ENCODE measurements around the gene ARHGEF16.

Gene ARHGEF16

GRCh38 chr1:3502641-3503524 lies 48.4 kb downstream of the ARHGEF16 start:
- TF ChIP-seq KLF1 (tag by site-specific recombination; IDR thresholded peaks at IDR 0.05) (peak; percentile 35), ZIC2 (tag by site-specific recombination; IDR thresholded peaks at IDR 0.05) (peak; percentile 40; the same call in 1 of the 2 replicates), ZFHX2 (tag by site-specific recombination; conservative IDR thresholded peaks at IDR 0.05) (no peak), ZBTB20 (tag by site-specific recombination; IDR thresholded peaks at IDR 0.05) (no peak)
- TF ChIP-seq, protein P1, sequence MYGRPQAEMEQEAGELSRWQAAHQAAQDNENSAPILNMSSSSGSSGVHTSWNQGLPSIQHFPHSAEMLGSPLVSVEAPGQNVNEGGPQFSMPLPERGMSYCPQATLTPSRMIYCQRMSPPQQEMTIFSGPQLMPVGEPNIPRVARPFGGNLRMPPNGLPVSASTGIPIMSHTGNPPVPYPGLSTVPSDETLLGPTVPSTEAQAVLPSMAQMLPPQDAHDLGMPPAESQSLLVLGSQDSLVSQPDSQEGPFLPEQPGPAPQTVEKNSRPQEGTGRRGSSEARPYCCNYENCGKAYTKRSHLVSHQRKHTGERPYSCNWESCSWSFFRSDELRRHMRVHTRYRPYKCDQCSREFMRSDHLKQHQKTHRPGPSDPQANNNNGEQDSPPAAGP (tag by site-specific recombination; IDR thresholded peaks at IDR 0.05), result peak; percentile 78; the same call in 1 of the 2 replicates
- ChIA-PET POLR2A (interaction anchor here (0.6 kb wide), 1 partner anchor 411 kb away, joined by 7 read pairs; no protein-coding TSS in a partner anchor), CTCF (interaction anchor here (0.6 to 1.2 kb wide), 3 partner anchors 16 to 117 kb away, joined by 3 read pairs; no protein-coding TSS in a partner anchor)
- H3K36me3 ChIP-seq (ENCODE audit: control insufficient read depth in 2 of 2, insufficient read depth in 1 of 2, low read length in 2 of 2), result no peaks in the 10 kb centered on the region
- no peaks in the 10 kb centered on the region for H3K9me3 ChIP-seq (ENCODE audit: control insufficient read depth, insufficient read depth, low read depth, low read length)
- H3K27ac ChIP-seq (ENCODE audit: extremely low read depth, low read depth, low read length), result no peak overlapping the region
- H3K4me3 ChIP-seq (ENCODE audit: low read depth, low read length), result no peak overlapping the region
- no peaks in the 10 kb centered on the region for H3K4me1 ChIP-seq (ENCODE audit: control insufficient read depth, insufficient read depth, low read length)

- H3K36me3 ChIP-seq (ENCODE audit: control insufficient read depth in 2 of 2, insufficient read depth in 1 of 2, low read length in 2 of 2), result no peaks in the 10 kb centered on the region
- no peaks in the 10 kb centered on the region for H3K4me1 ChIP-seq (ENCODE audit: control insufficient read depth, insufficient read depth, low read length)
- ChIA-PET CTCF (interaction anchor here (0.5 to 1.2 kb wide), 3 partner anchors 15 to 117 kb away, joined by 3 read pairs; no protein-coding TSS in a partner anchor), POLR2A (no interaction called here)
- TF ChIP-seq ZFP69B (tag by site-specific recombination; IDR thresholded peaks at IDR 0.05) (no peak), ATF2 (tag by site-specific recombination; IDR thresholded peaks at IDR 0.05; ENCODE audit: low read depth) (no peak), ZSCAN30 (tag by site-specific recombination; IDR thresholded peaks at IDR 0.05) (no peak), ZSCAN4 (tag by site-specific recombination; IDR thresholded peaks at IDR 0.05) (peak; percentile 80)
- H3K9me3 ChIP-seq (ENCODE audit: control insufficient read depth, insufficient read depth, low read depth, low read length), result no peaks in the 10 kb centered on the region
- H3K4me3 ChIP-seq (ENCODE audit: low read depth, low read length), result no peak overlapping the region
- no peak overlapping the region for H3K27ac ChIP-seq (ENCODE audit: extremely low read depth, low read depth, low read length)
These were observed 49.0 kb downstream of the ARHGEF16 start for GRCh38 chr1:3503525-3503886.

DNA sequence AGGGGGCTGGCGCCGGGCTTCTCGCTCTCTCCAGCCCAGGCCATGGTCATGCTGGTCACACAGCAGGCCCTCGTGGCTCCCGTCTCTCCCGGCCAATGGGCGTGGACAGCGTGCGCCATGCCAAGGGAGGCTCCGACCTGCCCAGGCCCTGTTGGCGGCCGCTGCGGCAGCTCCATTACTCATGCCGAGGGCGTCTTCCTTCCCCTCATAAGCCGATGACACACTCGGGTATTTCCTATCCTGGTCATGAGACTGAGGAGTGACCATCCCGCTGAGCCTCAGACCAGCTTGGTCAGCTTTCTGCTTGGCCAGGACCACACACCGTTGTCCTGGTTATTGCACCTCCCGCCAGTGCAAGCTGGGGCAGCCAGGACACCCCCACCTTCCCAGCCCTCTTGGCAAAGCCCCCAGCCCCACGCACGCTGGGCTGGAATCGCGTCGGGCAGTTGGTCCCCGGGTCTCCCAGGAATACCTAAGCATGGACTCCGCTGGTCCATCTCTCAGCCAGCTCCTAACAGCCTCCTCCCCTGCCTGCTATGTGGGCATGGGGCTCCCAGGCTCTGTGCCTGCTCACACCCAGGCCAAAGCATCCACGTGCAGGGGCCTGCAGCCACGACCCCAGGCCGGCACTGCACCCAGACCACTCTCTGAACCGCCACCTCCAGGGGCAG lies 49.8 kb downstream of the ARHGEF16 start:
- ChIA-PET POLR2A (no interaction called here), CTCF (interaction anchor here (0.5 to 1.2 kb wide), 4 partner anchors 14 to 117 kb away, joined by 3 read pairs; no protein-coding TSS in a partner anchor)
- Histone ChIP-seq H3K9me3 (ENCODE audit: control insufficient read depth, insufficient read depth, low read depth, low read length) (no peaks in the 10 kb centered on the region), H3K36me3 (ENCODE audit: control insufficient read depth in 2 of 2, insufficient read depth in 1 of 2, low read length in 2 of 2) (no peaks in the 10 kb centered on the region), H3K4me3 (ENCODE audit: low read depth, low read length) (no peak overlapping the region), H3K27ac (ENCODE audit: extremely low read depth, low read depth, low read length) (no peak overlapping the region), H3K4me1 (ENCODE audit: control insufficient read depth, insufficient read depth, low read length) (no peaks in the 10 kb centered on the region)
- TF ChIP-seq, protein P1 (tag by site-specific recombination; IDR thresholded peaks at IDR 0.05), result 0 out of 2 replicates have a peak, but pooled peaks have one; percentile 45
- TF ChIP-seq ZNF48 (tag by site-specific recombination; IDR thresholded peaks at IDR 0.05) (no peak), ZNF221 (tag by site-specific recombination; IDR thresholded peaks at IDR 0.05; ENCODE audit: borderline replicate concordance) (no peak), ZNF830 (tag by site-specific recombination; IDR thresholded peaks at IDR 0.05; ENCODE audit: low read depth) (no peak)
- TF ChIP-seq, protein P2, sequence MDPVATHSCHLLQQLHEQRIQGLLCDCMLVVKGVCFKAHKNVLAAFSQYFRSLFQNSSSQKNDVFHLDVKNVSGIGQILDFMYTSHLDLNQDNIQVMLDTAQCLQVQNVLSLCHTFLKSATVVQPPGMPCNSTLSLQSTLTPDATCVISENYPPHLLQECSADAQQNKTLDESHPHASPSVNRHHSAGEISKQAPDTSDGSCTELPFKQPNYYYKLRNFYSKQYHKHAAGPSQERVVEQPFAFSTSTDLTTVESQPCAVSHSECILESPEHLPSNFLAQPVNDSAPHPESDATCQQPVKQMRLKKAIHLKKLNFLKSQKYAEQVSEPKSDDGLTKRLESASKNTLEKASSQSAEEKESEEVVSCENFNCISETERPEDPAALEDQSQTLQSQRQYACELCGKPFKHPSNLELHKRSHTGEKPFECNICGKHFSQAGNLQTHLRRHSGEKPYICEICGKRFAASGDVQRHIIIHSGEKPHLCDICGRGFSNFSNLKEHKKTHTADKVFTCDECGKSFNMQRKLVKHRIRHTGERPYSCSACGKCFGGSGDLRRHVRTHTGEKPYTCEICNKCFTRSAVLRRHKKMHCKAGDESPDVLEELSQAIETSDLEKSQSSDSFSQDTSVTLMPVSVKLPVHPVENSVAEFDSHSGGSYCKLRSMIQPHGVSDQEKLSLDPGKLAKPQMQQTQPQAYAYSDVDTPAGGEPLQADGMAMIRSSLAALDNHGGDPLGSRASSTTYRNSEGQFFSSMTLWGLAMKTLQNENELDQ (tag by site-specific recombination; IDR thresholded peaks at IDR 0.05; ENCODE audit: low read depth), result no peak
